WERI-Rb-1 (cell line): ENCODE data around the gene INTS2.

Experiments used
- DNase-seq: peaks from one replicate; pipeline ENCODE4 v3.0.0-alpha.2; 2020
- H3K27ac ChIP-seq: fragments of 250-450 bp; sonication (Bioruptor Pico); 2 replicates; pipeline ENCODE4 v1.5.1; 2020; ENCODE audit warnings: mild to moderate bottlenecking, moderate library complexity
- H3K27me3 ChIP-seq: fragments of 250-450 bp; sonication (Bioruptor Pico); 2 replicates; pipeline ENCODE4 v1.5.1; 2021; ENCODE audit warnings: mild to moderate bottlenecking, low read depth, moderate library complexity; ENCODE audit not compliant: insufficient read depth, severe bottlenecking
- H3K36me3 ChIP-seq: fragments of 250-450 bp; sonication (Bioruptor Pico); 2 replicates; pipeline ENCODE4 v1.5.1; 2020; ENCODE audit warnings: mild to moderate bottlenecking, moderate library complexity
- H3K4me3 ChIP-seq: 2 replicates; pipeline ENCODE4 v1.5.1; 2011; ENCODE audit warnings: low read depth, mild to moderate bottlenecking, control low read depth, low read length
- H3K9me3 ChIP-seq: fragments of 250-450 bp; sonication (Bioruptor Pico); 2 replicates; pipeline ENCODE4 v1.5.1; 2021; ENCODE audit warnings: mild to moderate bottlenecking, moderate library complexity; ENCODE audit not compliant: severe bottlenecking
- TF ChIP-seq, protein P1 (sequence below): IDR thresholded peaks from 2 replicates; pipeline ENCODE4 v1.5.1; 2011; ENCODE audit warnings: low read depth, mild to moderate bottlenecking, control low read depth, inconsistent platforms, low read length

Gene INTS2

DNA sequence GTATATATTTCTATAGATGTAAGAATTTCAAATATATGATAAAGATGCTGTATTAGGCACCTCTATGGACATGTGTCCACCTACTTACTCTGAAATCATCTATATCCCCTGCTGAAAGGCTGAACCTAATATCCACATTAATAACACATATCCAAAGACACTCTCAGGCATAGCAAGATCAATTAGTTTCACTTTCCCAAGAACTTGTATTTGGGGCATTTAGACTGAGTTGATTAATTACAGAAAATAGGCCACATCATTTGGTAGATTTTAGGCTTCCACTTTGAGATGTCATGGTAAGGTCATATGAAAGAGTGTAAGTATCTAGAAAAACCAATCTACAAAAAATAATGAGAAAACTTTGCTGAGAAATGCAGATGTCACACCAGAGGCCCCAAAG, 109.6 kb downstream of the INTS2 start:
- no peak overlapping the region for H3K4me3 ChIP-seq
- peaks cover 54% of the 10 kb centered on the region for H3K36me3 ChIP-seq
- no peaks in the 10 kb centered on the region for H3K9me3 ChIP-seq
- no peak for DNase-seq
- H3K27me3 ChIP-seq, result no peaks in the 10 kb centered on the region
- no peak overlapping the region for H3K27ac ChIP-seq
- TF ChIP-seq, protein P1, sequence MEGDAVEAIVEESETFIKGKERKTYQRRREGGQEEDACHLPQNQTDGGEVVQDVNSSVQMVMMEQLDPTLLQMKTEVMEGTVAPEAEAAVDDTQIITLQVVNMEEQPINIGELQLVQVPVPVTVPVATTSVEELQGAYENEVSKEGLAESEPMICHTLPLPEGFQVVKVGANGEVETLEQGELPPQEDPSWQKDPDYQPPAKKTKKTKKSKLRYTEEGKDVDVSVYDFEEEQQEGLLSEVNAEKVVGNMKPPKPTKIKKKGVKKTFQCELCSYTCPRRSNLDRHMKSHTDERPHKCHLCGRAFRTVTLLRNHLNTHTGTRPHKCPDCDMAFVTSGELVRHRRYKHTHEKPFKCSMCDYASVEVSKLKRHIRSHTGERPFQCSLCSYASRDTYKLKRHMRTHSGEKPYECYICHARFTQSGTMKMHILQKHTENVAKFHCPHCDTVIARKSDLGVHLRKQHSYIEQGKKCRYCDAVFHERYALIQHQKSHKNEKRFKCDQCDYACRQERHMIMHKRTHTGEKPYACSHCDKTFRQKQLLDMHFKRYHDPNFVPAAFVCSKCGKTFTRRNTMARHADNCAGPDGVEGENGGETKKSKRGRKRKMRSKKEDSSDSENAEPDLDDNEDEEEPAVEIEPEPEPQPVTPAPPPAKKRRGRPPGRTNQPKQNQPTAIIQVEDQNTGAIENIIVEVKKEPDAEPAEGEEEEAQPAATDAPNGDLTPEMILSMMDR, result no peak

DNA sequence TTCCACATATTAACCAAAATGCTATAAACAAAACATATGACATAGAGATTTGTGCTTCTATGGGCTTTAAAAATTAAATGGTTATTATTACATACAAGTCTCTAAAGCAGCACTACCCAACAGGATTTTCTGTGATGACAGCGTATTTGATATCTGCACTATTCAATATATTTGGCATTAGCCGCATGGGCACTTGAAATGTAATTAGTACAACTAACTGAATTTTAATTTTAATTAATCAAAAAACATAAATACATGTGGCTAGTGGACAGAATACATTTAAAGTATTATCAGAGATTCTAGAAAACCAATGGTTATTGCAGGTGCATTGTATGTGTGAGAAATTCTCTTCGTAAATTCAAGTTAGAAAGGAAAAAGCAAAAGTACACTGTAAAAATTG, 110.3 kb downstream of the INTS2 start:
- Histone ChIP-seq H3K4me3 (no peak overlapping the region), H3K9me3 (no peaks in the 10 kb centered on the region), H3K27ac (no peak overlapping the region), H3K36me3 (peaks cover 49% of the 10 kb centered on the region), H3K27me3 (no peaks in the 10 kb centered on the region)
- TF ChIP-seq, protein P1, result no peak
- no peak for DNase-seq

DNA sequence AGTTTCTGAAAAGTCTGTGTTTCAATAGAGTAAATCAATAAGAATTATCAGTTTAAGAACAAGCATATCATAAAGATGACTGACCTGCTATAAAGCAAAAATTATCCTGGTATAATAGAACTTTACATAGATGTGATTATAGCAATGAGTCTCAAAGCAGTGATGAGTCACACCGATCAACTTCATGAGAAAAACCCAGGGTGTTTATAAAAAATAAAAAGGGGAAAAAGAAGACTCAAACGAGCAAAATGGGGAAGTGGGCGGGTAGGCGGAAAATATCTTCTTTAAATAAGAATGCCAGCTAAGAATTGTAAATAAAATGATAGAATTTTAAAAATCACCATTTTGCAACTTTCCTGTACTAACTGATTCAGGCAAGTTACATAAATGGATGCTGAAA, 111.2 kb downstream of the INTS2 start:
- H3K4me3 ChIP-seq, result no peak overlapping the region
- no peaks in the 10 kb centered on the region for H3K27me3 ChIP-seq
- peaks cover 47% of the 10 kb centered on the region for H3K36me3 ChIP-seq
- H3K9me3 ChIP-seq, result no peaks in the 10 kb centered on the region
- TF ChIP-seq, protein P1, result no peak
- DNase-seq, result no peak
- H3K27ac ChIP-seq, result no peak overlapping the region

DNA sequence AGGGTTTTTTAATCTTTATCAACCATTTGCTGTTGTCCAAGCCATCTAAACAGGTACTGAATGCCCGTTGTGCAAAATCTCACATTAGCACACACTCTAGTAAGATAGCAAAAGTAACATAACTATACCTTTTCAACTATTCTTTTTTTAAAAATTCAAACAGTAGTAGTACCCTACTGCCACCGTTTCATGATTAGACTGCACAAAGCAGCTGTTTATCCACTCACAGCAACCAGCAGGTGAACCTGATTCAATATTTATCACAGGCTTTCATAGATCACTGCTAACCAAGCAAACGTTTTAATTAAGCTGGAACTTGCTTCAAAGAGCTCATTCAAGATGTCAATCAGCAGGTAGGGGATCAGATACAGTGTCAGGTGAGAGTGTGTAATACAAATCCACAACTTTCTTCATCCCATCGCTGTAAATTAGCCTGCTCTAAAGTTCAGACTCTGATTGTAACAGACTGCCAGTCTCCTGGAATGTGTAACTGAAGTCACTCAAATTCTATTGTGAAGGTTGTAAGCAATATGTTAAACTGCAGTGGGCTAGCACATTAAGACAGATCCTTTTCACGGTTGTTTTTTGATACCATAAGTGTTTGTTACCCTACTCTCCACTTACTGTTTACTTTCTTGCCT, 111.8 kb downstream of the INTS2 start:
- no peaks in the 10 kb centered on the region for H3K27me3 ChIP-seq
- H3K4me3 ChIP-seq, result no peak overlapping the region
- no peaks in the 10 kb centered on the region for H3K9me3 ChIP-seq
- H3K27ac ChIP-seq, result no peak overlapping the region
- H3K36me3 ChIP-seq, result peaks cover 45% of the 10 kb centered on the region
- no peak for DNase-seq
- TF ChIP-seq, protein P1, result no peak
